ENCODE measurements around the gene CCDC6.

The CCDC6 gene

GRCh38 chr10:59809644-59809974 is 96.7 kb downstream of the CCDC6 start:
- Mint-ChIP-seq H3K4me1 (no peaks in the 10 kb centered on the region), H3K27me3 (ENCODE audit: low read depth) (no peaks in the 10 kb centered on the region), H3K27ac (peak overlapping the region in 1 of 3 experiments; percentile 57), H3K9me3 (no peaks in the 10 kb centered on the region), H3K4me3 (no peak overlapping the region), H3K36me3 (ENCODE audit: low read depth) (peaks cover 63% of the 10 kb centered on the region)
- peak in 1 of 3 experiments; percentile 1 for TF ChIP-seq CTCF (IDR thresholded peaks at IDR 0.05; ENCODE audit: unreplicated experiment in 3 of 3)

GRCh38 chr10:59808896-59809643 is 97.3 kb downstream of the CCDC6 start:
- Mint-ChIP-seq H3K4me1 (no peaks in the 10 kb centered on the region), H3K27me3 (ENCODE audit: low read depth) (no peaks in the 10 kb centered on the region), H3K9me3 (no peaks in the 10 kb centered on the region), H3K36me3 (ENCODE audit: low read depth) (peaks cover 68% of the 10 kb centered on the region), H3K27ac (peak overlapping the region in 1 of 3 experiments; percentile 57), H3K4me3 (no peak overlapping the region)
- peak; percentile 38 to 68 (median 56) for TF ChIP-seq CTCF (IDR thresholded peaks at IDR 0.05; ENCODE audit: unreplicated experiment in 3 of 3)

GRCh38 chr10:59807629-59808620 is 98.4 kb downstream of the CCDC6 start:
- Mint-ChIP-seq H3K4me1 (no peaks in the 10 kb centered on the region), H3K36me3 (ENCODE audit: low read depth) (peaks cover 79% of the 10 kb centered on the region), H3K27me3 (ENCODE audit: low read depth) (no peaks in the 10 kb centered on the region), H3K4me3 (no peak overlapping the region), H3K27ac (peak overlapping the region in 1 of 3 experiments; percentile 21), H3K9me3 (no peaks in the 10 kb centered on the region)
- TF ChIP-seq CTCF (IDR thresholded peaks at IDR 0.05; ENCODE audit: unreplicated experiment in 3 of 3), result no peak

GRCh38 chr10:59805014-59805413 is 101.3 kb downstream of the CCDC6 start:
- H3K36me3 Mint-ChIP-seq (ENCODE audit: low read depth), result peaks cover 72% of the 10 kb centered on the region
- peak overlapping the region in 1 of 3 experiments; percentile 5 for H3K27ac Mint-ChIP-seq
- H3K27me3 Mint-ChIP-seq (ENCODE audit: low read depth), result no peaks in the 10 kb centered on the region
- peak; percentile 47 to 56 (median 55) for TF ChIP-seq CTCF (IDR thresholded peaks at IDR 0.05; ENCODE audit: unreplicated experiment in 3 of 3)
- no peaks in the 10 kb centered on the region for H3K9me3 Mint-ChIP-seq
- peaks cover 13% of the 10 kb centered on the region for H3K4me1 Mint-ChIP-seq
- H3K4me3 Mint-ChIP-seq, result no peak overlapping the region

GRCh38 chr10:59804220-59804619 is 102.1 kb downstream of the CCDC6 start:
- Mint-ChIP-seq H3K36me3 (ENCODE audit: low read depth) (peaks cover 73% of the 10 kb centered on the region), H3K4me1 (peaks cover 13% of the 10 kb centered on the region), H3K9me3 (no peaks in the 10 kb centered on the region), H3K27ac (no peak overlapping the region), H3K27me3 (ENCODE audit: low read depth) (no peaks in the 10 kb centered on the region), H3K4me3 (no peak overlapping the region)
- TF ChIP-seq CTCF (IDR thresholded peaks at IDR 0.05; ENCODE audit: unreplicated experiment in 3 of 3), result no peak

Data from nephron (organoid).